ENCODE measurements around the gene DDX31.

GRCh38 chr9:132600326-132600984 lies 69.3 kb downstream of the DDX31 start:
- TF ChIP-seq POLR2A (IDR thresholded peaks at IDR 0.05) (no peak), CTCF (IDR thresholded peaks at IDR 0.05) (no peak)
